SK-N-SH (cell line): Measurements from ENCODE around the gene RBBP4. TPM values are rescaled to one million over a fixed set of nuclear protein-coding genes. Genes with fewer than 3 reads are reported as not detected.

ENCODE experiments used
- CTCF ChIA-PET: fragments of 300-600, 350-600 bp; formaldehyde crosslinking; extraction: SDS; loops from one replicate; lab custom pipeline; 2021; lab: Yijun Ruan, JAX
- POLR2A ChIA-PET: fragments of 350-600 bp; sonication (Branson Sonifier 250); formaldehyde crosslinking; extraction: SDS; loops from one replicate; lab custom pipeline; 2020; ENCODE audit warnings: antibody characterized with exemption, inconsistent platforms; lab: Yijun Ruan, JAX
- DNase-seq: peaks from one replicate; pipeline ENCODE4 v3.0.0; 2012
- H2AFZ ChIP-seq: fragments of 200-600 bp; sonication (generic); 2 replicates; pipeline ENCODE4 v1.8.1; 2016; ENCODE audit warnings: antibody characterized with exemption, mild to moderate bottlenecking, low read depth
- H3F3A ChIP-seq: fragments of 200-600 bp; sonication (generic); replicated peaks from 2 replicates; pipeline ENCODE3; 2016; ENCODE audit warnings: antibody characterized with exemption, mild to moderate bottlenecking; ENCODE audit not compliant: insufficient read depth
- H3K27ac ChIP-seq, 2 experiments: fragments of 200-500 bp in 1 of 2; fragments of 200-600 bp in 1 of 2; sonication (Bioruptor generic) in 1 of 2; sonication (generic), shearing (Covaris generic) in 1 of 2; 2 replicates each; pipeline versions ENCODE4 v1.5.1 to v1.6.1; 2014 to 2016; ENCODE audit warnings: low read depth in 2 of 2, inconsistent platforms in 1 of 2, low read length in 1 of 2, mild to moderate bottlenecking in 1 of 2, mixed read lengths in 1 of 2
- H3K27me3 ChIP-seq: fragments of 200-600 bp; sonication (generic), shearing (Covaris generic); 2 replicates; pipeline ENCODE4 v1.6.1; 2016; ENCODE audit warnings: mixed run types; ENCODE audit not compliant: insufficient read depth
- H3K36me3 ChIP-seq, 2 experiments: fragments of 200-500 bp in 1 of 2; fragments of 200-600 bp in 1 of 2; sonication (Bioruptor generic) in 1 of 2; sonication (generic) in 1 of 2; replicated peaks in 1 of 2; 2 replicates each; pipeline versions ENCODE3 to v1.5.1; 2014 to 2016; ENCODE audit warnings: low read length in 1 of 2, mild to moderate bottlenecking in 1 of 2; ENCODE audit not compliant: insufficient read depth in 2 of 2, control insufficient read depth in 1 of 2
- H3K4me1 ChIP-seq, 2 experiments: fragments of 200-500 bp in 1 of 2; fragments of 200-600 bp in 1 of 2; sonication (Bioruptor generic) in 1 of 2; sonication (generic), shearing (Covaris generic) in 1 of 2; 2 replicates each; pipeline versions ENCODE4 v1.5.1 to v1.6.1; 2014 to 2016; ENCODE audit warnings: low read depth in 1 of 2, low read length in 1 of 2, mixed run types in 1 of 2; ENCODE audit not compliant: insufficient read depth in 2 of 2, control insufficient read depth in 1 of 2
- H3K4me2 ChIP-seq: fragments of 200-600 bp; sonication (generic), shearing (Covaris generic); 2 replicates; pipeline ENCODE4 v1.6.1; 2017; ENCODE audit warnings: mixed run types
- H3K4me3 ChIP-seq, 2 experiments: fragments of 200-500 bp in 1 of 2; fragments of 200-600 bp in 1 of 2; sonication (Bioruptor generic) in 1 of 2; sonication (generic), shearing (Covaris generic) in 1 of 2; 2 replicates each; pipeline versions ENCODE4 v1.5.1 to v1.8.1; 2014 to 2016; ENCODE audit warnings: low read depth in 2 of 2, inconsistent platforms in 1 of 2, low read length in 1 of 2, mild to moderate bottlenecking in 1 of 2, mixed read lengths in 1 of 2, moderate library complexity in 1 of 2
- H3K79me2 ChIP-seq: fragments of 200-600 bp; sonication (generic); 2 replicates; pipeline ENCODE4 v1.8.1; 2017; ENCODE audit warnings: mild to moderate bottlenecking; ENCODE audit not compliant: insufficient read depth
- H3K9ac ChIP-seq: fragments of 200-600 bp; sonication (generic); 2 replicates; pipeline ENCODE4 v1.6.1; 2017; ENCODE audit warnings: mixed run types
- H3K9me2 ChIP-seq: fragments of 200-600 bp; sonication (generic); 2 replicates; pipeline ENCODE4 v1.6.1; 2017; ENCODE audit warnings: mixed run types
- H3K9me3 ChIP-seq: fragments of 200-600 bp; sonication (generic); 2 replicates; pipeline ENCODE4 v1.6.1; 2017; ENCODE audit warnings: mixed run types, mild to moderate bottlenecking, moderate library complexity
- H4K20me1 ChIP-seq: fragments of 200-600 bp; sonication (generic); 2 replicates; pipeline ENCODE4 v1.6.1; 2017; ENCODE audit warnings: mild to moderate bottlenecking, mixed run types; ENCODE audit not compliant: insufficient read depth
- EZH2phosphoT487 ChIP-seq: fragments of 200-600 bp; sonication (generic); IDR thresholded peaks from 2 replicates; pipeline ENCODE4 v1.6.1; 2017; ENCODE audit warnings: low read depth, mixed run types, mild to moderate bottlenecking, antibody characterized with exemption, moderate library complexity, borderline replicate concordance
- FOSL2 ChIP-seq: IDR thresholded peaks from 2 replicates; pipeline ENCODE4 v1.4.0; 2012; ENCODE audit warnings: low read depth, mild to moderate bottlenecking, moderate library complexity, borderline replicate concordance
- FOXM1 ChIP-seq: IDR thresholded peaks from 2 replicates; pipeline ENCODE4 v1.4.0; 2012; ENCODE audit warnings: low read depth, mild to moderate bottlenecking
- GATA2 ChIP-seq: sonication (generic); formaldehyde crosslinking; IDR thresholded peaks from 2 replicates; pipeline ENCODE4 v1.5.0; 2020; ENCODE audit warnings: mild to moderate bottlenecking, missing genetic modification reagents
- MEF2A ChIP-seq: IDR thresholded peaks from 2 replicates; pipeline ENCODE4 v1.4.0; 2012; ENCODE audit warnings: low read depth, borderline replicate concordance
- POLR2AphosphoS5 ChIP-seq: IDR thresholded peaks from 2 replicates; pipeline ENCODE4 v1.6.1; 2012; ENCODE audit warnings: low read depth, low read length
- RCOR1 ChIP-seq: fragments of 150-350 bp; IDR thresholded peaks from 2 replicates; pipeline ENCODE4 v1.6.1; 2017; ENCODE audit warnings: antibody characterized with exemption, low read length
- RFX5 ChIP-seq: IDR thresholded peaks from 2 replicates; pipeline ENCODE4 v1.6.1; 2012; ENCODE audit warnings: mild to moderate bottlenecking, improper control_type of control experiment, low read length
- SIN3A ChIP-seq: IDR thresholded peaks from 2 replicates; pipeline ENCODE4 v1.6.1; 2012; ENCODE audit warnings: low read depth, mild to moderate bottlenecking, low read length, moderate library complexity, borderline replicate concordance
- SMC3 ChIP-seq: IDR thresholded peaks from 2 replicates; pipeline ENCODE4 v1.6.1; 2012; ENCODE audit warnings: low read depth, low read length, improper control_type of control experiment
- TAF1 ChIP-seq: IDR thresholded peaks from 2 replicates; pipeline ENCODE4 v1.6.1; 2012; ENCODE audit warnings: low read depth, mild to moderate bottlenecking, low read length, moderate library complexity, borderline replicate concordance
- TEAD4 ChIP-seq: IDR thresholded peaks from 2 replicates; pipeline ENCODE4 v1.4.0; 2012; ENCODE audit warnings: mild to moderate bottlenecking, borderline replicate concordance; ENCODE audit not compliant: insufficient read depth
- YY1 ChIP-seq: IDR thresholded peaks from 2 replicates; pipeline ENCODE4 v1.4.0; 2012; ENCODE audit warnings: low read depth, mild to moderate bottlenecking
- WGBS: methylation state at CpG from one replicate; pipeline ENCODE4 v1.1.6; 2017; ENCODE audit warnings: low lambda C conversion rate; 5-methylcytosine and 5-hydroxymethylcytosine counted together
- polyA plus RNA-seq, 3 experiments: library from polyadenylated mRNA; depleted of rRNA; stranded (reverse); fragments of >200 nt; gene quantifications; 2 replicates each; pipeline ENCODE4 v1.2.3, GENCODE V29; 2012
- TF ChIP-seq, protein P1 (sequence below): IDR thresholded peaks from 2 replicates; pipeline ENCODE4 v1.4.0; 2012; ENCODE audit warnings: low read depth, borderline replicate concordance
- TF ChIP-seq, protein P2 (sequence below): fragments of 150-350 bp; IDR thresholded peaks from 2 replicates; pipeline ENCODE4 v1.6.1; 2016; ENCODE audit warnings: mild to moderate bottlenecking, low read depth, low read length
- TF ChIP-seq, protein P3 (sequence below): IDR thresholded peaks from 2 replicates; pipeline ENCODE4 v1.4.0; 2012; ENCODE audit warnings: low read depth, borderline replicate concordance
- TF ChIP-seq, protein P4 (sequence below): fragments of 200-600 bp; sonication (generic); IDR thresholded peaks from 2 replicates; pipeline ENCODE4 v1.6.1; 2017; ENCODE audit warnings: antibody characterized with exemption, mild to moderate bottlenecking, moderate library complexity

The RBBP4 gene
- polyA plus RNA-seq, 1 of the 3 experiments (the other 2 are of a cell fraction): 108 TPM

DNA sequence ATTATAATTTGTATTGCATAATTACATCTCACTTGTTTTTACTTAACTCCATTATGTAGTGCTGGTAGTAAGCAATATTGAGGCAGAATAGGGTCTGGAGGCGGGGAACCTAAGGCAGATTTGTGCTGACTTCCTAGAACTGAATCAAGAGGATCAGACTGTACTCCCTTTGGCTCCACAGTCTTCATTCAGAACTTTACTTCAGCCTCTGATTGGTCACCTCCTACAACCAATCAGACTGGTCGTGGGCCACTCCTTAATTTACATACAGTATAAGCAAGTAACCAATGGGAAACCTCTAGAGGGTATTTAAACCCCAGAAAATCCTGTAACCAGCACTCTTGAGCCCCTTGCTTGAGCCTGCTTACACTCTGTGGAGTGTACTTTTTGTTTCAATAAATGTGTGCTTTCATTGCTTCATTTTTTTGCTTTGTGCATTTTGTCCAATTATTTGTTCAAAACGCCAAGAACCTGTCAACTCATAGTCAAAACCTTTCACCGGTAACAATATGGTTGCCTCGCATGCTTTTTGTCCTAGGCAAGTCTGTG, 32.3 kb upstream of the RBBP4 start:
- H3F3A ChIP-seq: no peaks in the 10 kb centered on the region
- H3K4me3 ChIP-seq: no peak overlapping the region
- no peaks in the 10 kb centered on the region for H3K9me2 ChIP-seq
- H3K27me3 ChIP-seq: no peaks in the 10 kb centered on the region
- DNase-seq: no peak
- no peaks in the 10 kb centered on the region for H3K4me1 ChIP-seq
- H3K79me2 ChIP-seq: no peaks in the 10 kb centered on the region
- no peak overlapping the region for H2AFZ ChIP-seq
- POLR2A ChIA-PET: no interaction called here
- H3K9me3 ChIP-seq: no peaks in the 10 kb centered on the region
- no peak overlapping the region for H3K27ac ChIP-seq
- no peaks in the 10 kb centered on the region for H4K20me1 ChIP-seq
- CTCF ChIA-PET: interaction anchor here (2.1 kb wide), 1 partner anchor 98 kb away, joined by 15 read pairs; no protein-coding TSS in a partner anchor
- TF ChIP-seq FOXM1 (no peak), SIN3A (no peak), TAF1 (no peak), SMC3 (no peak), RFX5 (no peak), YY1 (no peak), TEAD4 (no peak), RCOR1 (no peak), POLR2AphosphoS5 (no peak), MEF2A (no peak), EZH2phosphoT487 (no peak), FOSL2 (no peak), GATA2 (CRISPR knock-in tag) (no peak)
- TF ChIP-seq, protein P1, sequence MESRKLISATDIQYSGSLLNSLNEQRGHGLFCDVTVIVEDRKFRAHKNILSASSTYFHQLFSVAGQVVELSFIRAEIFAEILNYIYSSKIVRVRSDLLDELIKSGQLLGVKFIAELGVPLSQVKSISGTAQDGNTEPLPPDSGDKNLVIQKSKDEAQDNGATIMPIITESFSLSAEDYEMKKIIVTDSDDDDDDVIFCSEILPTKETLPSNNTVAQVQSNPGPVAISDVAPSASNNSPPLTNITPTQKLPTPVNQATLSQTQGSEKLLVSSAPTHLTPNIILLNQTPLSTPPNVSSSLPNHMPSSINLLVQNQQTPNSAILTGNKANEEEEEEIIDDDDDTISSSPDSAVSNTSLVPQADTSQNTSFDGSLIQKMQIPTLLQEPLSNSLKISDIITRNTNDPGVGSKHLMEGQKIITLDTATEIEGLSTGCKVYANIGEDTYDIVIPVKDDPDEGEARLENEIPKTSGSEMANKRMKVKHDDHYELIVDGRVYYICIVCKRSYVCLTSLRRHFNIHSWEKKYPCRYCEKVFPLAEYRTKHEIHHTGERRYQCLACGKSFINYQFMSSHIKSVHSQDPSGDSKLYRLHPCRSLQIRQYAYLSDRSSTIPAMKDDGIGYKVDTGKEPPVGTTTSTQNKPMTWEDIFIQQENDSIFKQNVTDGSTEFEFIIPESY: no peak
- TF ChIP-seq, protein P2, sequence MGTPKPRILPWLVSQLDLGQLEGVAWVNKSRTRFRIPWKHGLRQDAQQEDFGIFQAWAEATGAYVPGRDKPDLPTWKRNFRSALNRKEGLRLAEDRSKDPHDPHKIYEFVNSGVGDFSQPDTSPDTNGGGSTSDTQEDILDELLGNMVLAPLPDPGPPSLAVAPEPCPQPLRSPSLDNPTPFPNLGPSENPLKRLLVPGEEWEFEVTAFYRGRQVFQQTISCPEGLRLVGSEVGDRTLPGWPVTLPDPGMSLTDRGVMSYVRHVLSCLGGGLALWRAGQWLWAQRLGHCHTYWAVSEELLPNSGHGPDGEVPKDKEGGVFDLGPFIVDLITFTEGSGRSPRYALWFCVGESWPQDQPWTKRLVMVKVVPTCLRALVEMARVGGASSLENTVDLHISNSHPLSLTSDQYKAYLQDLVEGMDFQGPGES: no peak
- TF ChIP-seq, protein P3, sequence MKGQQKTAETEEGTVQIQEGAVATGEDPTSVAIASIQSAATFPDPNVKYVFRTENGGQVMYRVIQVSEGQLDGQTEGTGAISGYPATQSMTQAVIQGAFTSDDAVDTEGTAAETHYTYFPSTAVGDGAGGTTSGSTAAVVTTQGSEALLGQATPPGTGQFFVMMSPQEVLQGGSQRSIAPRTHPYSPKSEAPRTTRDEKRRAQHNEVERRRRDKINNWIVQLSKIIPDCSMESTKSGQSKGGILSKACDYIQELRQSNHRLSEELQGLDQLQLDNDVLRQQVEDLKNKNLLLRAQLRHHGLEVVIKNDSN: no peak
- TF ChIP-seq, protein P4, sequence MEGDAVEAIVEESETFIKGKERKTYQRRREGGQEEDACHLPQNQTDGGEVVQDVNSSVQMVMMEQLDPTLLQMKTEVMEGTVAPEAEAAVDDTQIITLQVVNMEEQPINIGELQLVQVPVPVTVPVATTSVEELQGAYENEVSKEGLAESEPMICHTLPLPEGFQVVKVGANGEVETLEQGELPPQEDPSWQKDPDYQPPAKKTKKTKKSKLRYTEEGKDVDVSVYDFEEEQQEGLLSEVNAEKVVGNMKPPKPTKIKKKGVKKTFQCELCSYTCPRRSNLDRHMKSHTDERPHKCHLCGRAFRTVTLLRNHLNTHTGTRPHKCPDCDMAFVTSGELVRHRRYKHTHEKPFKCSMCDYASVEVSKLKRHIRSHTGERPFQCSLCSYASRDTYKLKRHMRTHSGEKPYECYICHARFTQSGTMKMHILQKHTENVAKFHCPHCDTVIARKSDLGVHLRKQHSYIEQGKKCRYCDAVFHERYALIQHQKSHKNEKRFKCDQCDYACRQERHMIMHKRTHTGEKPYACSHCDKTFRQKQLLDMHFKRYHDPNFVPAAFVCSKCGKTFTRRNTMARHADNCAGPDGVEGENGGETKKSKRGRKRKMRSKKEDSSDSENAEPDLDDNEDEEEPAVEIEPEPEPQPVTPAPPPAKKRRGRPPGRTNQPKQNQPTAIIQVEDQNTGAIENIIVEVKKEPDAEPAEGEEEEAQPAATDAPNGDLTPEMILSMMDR: no peak
- TF ChIP-seq, all 33 proteins: peak for 0
- peaks cover 2 to 22% of the 10 kb centered on the region in 2 experiments for H3K36me3 ChIP-seq
- no peak overlapping the region for H3K9ac ChIP-seq
- 99% methylated on average over 5 of the region's 5 CpGs for WGBS
- H3K4me2 ChIP-seq: no peak overlapping the region
